A549 (cell line): ENCODE measurements around the gene PCDH8. TPM values are rescaled to one million over a fixed set of nuclear protein-coding genes. Genes with fewer than 3 reads are reported as not detected.

Experiments used
- ATAC-seq, 2 experiments: fragments of 200-7000 bp in 1 of 2; fragments of >200 bp in 1 of 2; cut with Nextera tagmentation in 1 of 2; cut with Tn5 transposase in 1 of 2; 3 replicates each; pipeline versions ENCODE4 v1.8.0 to v1.9.1; 2018 to 2020; ENCODE audit warnings: mild to moderate bottlenecking in 1 of 2, moderate library complexity in 1 of 2
- CTCF ChIA-PET: fragments of 300-600 bp; sonication (Branson Sonifier 250); formaldehyde crosslinking; extraction: SDS; loops from one replicate; lab custom pipeline; 2021; ENCODE audit warnings: antibody characterized with exemption, inconsistent platforms; lab: Yijun Ruan, JAX
- POLR2A ChIA-PET: fragments of 350-600 bp; formaldehyde crosslinking; extraction: SDS; loops from one replicate; lab custom pipeline; 2021; ENCODE audit warnings: antibody characterized with exemption, inconsistent platforms; lab: Yijun Ruan, JAX
- DNase-seq, 2 experiments: peaks; one replicate each; pipeline versions ENCODE4 v3.0.0 to v3.0.0-alpha.2; 2011 to 2016; ENCODE audit warnings: low read depth in 1 of 2, low spot score in 1 of 2
- FAIRE-seq: peaks from 2 replicates; lab custom pipeline; 2011; peaks lifted over from hg19 to GRCh38; lab: Jason Lieb, UNC
- H3K27ac ChIP-seq, 2 experiments: fragments of >200 bp; sonication (Bioruptor Twin); formaldehyde crosslinking; 3 replicates each; pipeline ENCODE4 v1.5.1; 2016 to 2017
- H3K4me1 ChIP-seq: fragments of >200 bp; sonication (Bioruptor Twin); formaldehyde crosslinking; 3 replicates; pipeline ENCODE4 v1.6.1; 2016
- H3K4me2 ChIP-seq: fragments of >200 bp; sonication (Bioruptor Twin); formaldehyde crosslinking; 3 replicates; pipeline ENCODE4 v1.6.1; 2016
- H3K4me3 ChIP-seq: fragments of >200 bp; sonication (Bioruptor Twin); formaldehyde crosslinking; 3 replicates; pipeline ENCODE4 v1.5.1; 2016
- H3K9me3 ChIP-seq: fragments of >200 bp; sonication (Bioruptor Twin); formaldehyde crosslinking; 3 replicates; pipeline ENCODE4 v1.6.1; 2016
- CBX2 ChIP-seq: fragments of 200-600 bp; sonication (generic); IDR thresholded peaks from 2 replicates; pipeline ENCODE4 v1.6.1; 2016; ENCODE audit warnings: low read depth, mild to moderate bottlenecking, borderline replicate concordance
- CBX8 ChIP-seq: fragments of 200-600 bp; sonication (generic); IDR thresholded peaks from 2 replicates; pipeline ENCODE4 v1.6.1; 2016
- CHD4 ChIP-seq: fragments of 200-600 bp; sonication (generic); IDR thresholded peaks from 2 replicates; pipeline ENCODE4 v1.6.1; 2016; ENCODE audit warnings: antibody characterized with exemption, mild to moderate bottlenecking, borderline replicate concordance
- EHMT2 ChIP-seq: fragments of 200-600 bp; sonication (generic); IDR thresholded peaks from 2 replicates; pipeline ENCODE4 v1.6.1; 2016; ENCODE audit warnings: antibody characterized with exemption, low read depth, mild to moderate bottlenecking, moderate library complexity
- EP300 ChIP-seq, 2 experiments: fragments of >200 bp; sonication (Bioruptor Twin); formaldehyde crosslinking; IDR thresholded peaks; 2 replicates in 1 of 2; 3 replicates in 1 of 2; pipeline ENCODE4 v1.6.1; 2016 to 2017
- FOXS1 ChIP-seq: fragments of 250-450 bp; sonication (Bioruptor Pico); IDR thresholded peaks from 2 replicates; pipeline ENCODE4 v1.5.0; 2020; ENCODE audit warnings: mild to moderate bottlenecking, moderate library complexity
- GATA3 ChIP-seq: IDR thresholded peaks from 2 replicates; pipeline ENCODE4 v1.6.1; 2012; ENCODE audit warnings: borderline replicate concordance
- HEYL ChIP-seq: fragments of 250-450 bp; sonication (Bioruptor Pico); IDR thresholded peaks from 2 replicates; pipeline ENCODE4 v1.8.0; 2021; ENCODE audit warnings: mild to moderate bottlenecking, moderate library complexity
- JUNB ChIP-seq: fragments of >200 bp; sonication (Bioruptor Twin); formaldehyde crosslinking; IDR thresholded peaks from 2 replicates; pipeline ENCODE4 v1.6.1; 2016
- NPAS2 ChIP-seq: fragments of 250-450 bp; sonication (Bioruptor Pico); IDR thresholded peaks from 2 replicates; pipeline ENCODE4 v1.8.0; 2022; ENCODE audit warnings: mild to moderate bottlenecking, moderate library complexity, borderline replicate concordance
- POLR2AphosphoS2 ChIP-seq: conservative IDR thresholded peaks from 2 replicates; pipeline ENCODE4 v1.6.1; 2012; ENCODE audit warnings: low read length, improper control_type of control experiment, inconsistent platforms
- RAD21 ChIP-seq, 2 experiments: fragments of >200 bp in 1 of 2; sonication (Bioruptor Twin) in 1 of 2; formaldehyde crosslinking in 1 of 2; IDR thresholded peaks in 1 of 2; conservative IDR thresholded peaks in 1 of 2; 2 replicates in 1 of 2; 3 replicates in 1 of 2; pipeline ENCODE4 v1.6.1; 2012 to 2018; ENCODE audit warnings: inconsistent platforms in 1 of 2
- RFX5 ChIP-seq: fragments of 450-650 bp; IDR thresholded peaks from 2 replicates; pipeline ENCODE4 v1.7.1; 2014; ENCODE audit warnings: antibody characterized with exemption, mild to moderate bottlenecking, moderate library complexity
- SREBF2 ChIP-seq: fragments of 450-650 bp; IDR thresholded peaks from 2 replicates; pipeline ENCODE4 v1.6.1; 2014; ENCODE audit warnings: mild to moderate bottlenecking, moderate library complexity
- WGBS: methylation state at CpG from one replicate; pipeline ENCODE4 v1.1.6; 2017; ENCODE audit errors: missing lambda C conversion rate; 5-methylcytosine and 5-hydroxymethylcytosine counted together
- polyA plus RNA-seq, 4 experiments: library from polyadenylated mRNA; depleted of rRNA in 3 of 4; stranded (reverse); fragments of >200 nt; fragmentation: RNase III in 1 of 4; extraction: RNeasy Plus Mini Kit Qiagen cat#74134 plus additional on column Dnase treatment in 1 of 4; gene quantifications; 2 replicates in 3 of 4; 3 replicates in 1 of 4; pipeline ENCODE4 v1.2.3, GENCODE V29; 2011 to 2017
- TF ChIP-seq, protein P1 (sequence below): fragments of 450-650 bp; IDR thresholded peaks from 2 replicates; pipeline ENCODE4 v1.6.1; 2014; ENCODE audit warnings: antibody characterized with exemption
- TF ChIP-seq, protein P2 (sequence below): fragments of 200-600 bp; sonication (generic); IDR thresholded peaks from 2 replicates; pipeline ENCODE4 v1.6.1; 2016; ENCODE audit warnings: antibody characterized with exemption, mild to moderate bottlenecking, moderate library complexity
- TF ChIP-seq, protein P3 (sequence below): fragments of >200 bp; sonication (Bioruptor Twin); formaldehyde crosslinking; IDR thresholded peaks from 3 replicates; pipeline ENCODE4 v1.5.1; 2016
- TF ChIP-seq, protein P4 (sequence below): fragments of >200 bp; sonication (Bioruptor Twin); formaldehyde crosslinking; IDR thresholded peaks from 3 replicates; pipeline ENCODE4 v1.6.1; 2016

PCDH8 gene
- polyA plus RNA-seq, 2 of the 4 experiments (the other 2 are of a cell fraction), result not detected

DNA sequence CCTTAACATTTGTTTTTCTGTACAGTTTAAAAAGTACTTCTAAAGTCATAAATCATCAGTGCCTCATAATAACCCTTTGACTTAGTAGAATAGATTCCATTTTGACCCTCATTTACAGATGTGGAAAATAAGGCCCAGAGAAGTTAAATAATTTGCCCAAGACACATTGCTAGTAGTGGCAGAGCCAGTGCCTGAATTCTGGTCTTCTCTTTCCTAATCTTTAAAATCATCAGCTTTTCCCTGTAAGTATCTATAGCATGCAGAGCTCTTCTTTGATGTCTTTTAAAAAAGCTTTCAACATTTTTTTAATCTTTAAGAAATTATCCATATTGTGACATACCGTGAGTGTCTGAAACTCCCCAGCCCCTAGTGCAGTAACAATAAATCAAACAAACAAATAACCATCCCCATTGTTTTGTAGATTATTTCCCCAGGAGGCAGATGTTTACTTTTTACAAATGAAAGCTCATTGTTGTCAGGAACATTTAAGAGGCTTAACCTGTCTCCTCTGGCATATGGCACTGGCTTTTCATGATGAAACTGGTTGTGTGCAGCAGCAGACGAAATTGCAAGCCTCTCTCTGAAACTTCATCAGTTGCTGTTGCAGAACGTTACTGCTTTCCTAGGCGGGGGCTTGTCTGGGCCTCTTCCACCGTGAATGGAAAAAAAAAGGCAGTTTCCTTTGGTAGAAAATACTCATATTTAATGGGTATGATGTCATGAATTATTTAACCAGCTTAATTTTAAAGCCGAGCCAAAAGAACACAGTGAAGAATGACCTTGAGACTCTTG lies 31.7 kb upstream of the PCDH8 start:
- Histone ChIP-seq H3K27ac (no peak overlapping the region), H3K4me1 (no peaks in the 10 kb centered on the region), H3K4me3 (no peak overlapping the region), H3K9me3 (no peaks in the 10 kb centered on the region), H3K4me2 (no peak overlapping the region)
- WGBS, result 13% methylated on average over 4 of the region's 6 CpGs
- DNase-seq (no peak), ATAC-seq (no peak), FAIRE-seq (no peak)
- CTCF ChIA-PET, result interaction anchor here (1.1 kb wide), 1 partner anchor 28 kb away, joined by 3 read pairs; no protein-coding TSS in a partner anchor
- POLR2A ChIA-PET, result no interaction called here
- no peak for TF ChIP-seq GATA3
- no peak for TF ChIP-seq RAD21 (conservative IDR thresholded peaks at IDR 0.05 in 1 of 2, IDR thresholded peaks at IDR 0.05 in 1 of 2)
- no peak for TF ChIP-seq FOXS1 (CRISPR knock-in tag)
- no peak for TF ChIP-seq CHD4
- TF ChIP-seq NPAS2 (CRISPR knock-in tag), result no peak
- TF ChIP-seq, protein P1, sequence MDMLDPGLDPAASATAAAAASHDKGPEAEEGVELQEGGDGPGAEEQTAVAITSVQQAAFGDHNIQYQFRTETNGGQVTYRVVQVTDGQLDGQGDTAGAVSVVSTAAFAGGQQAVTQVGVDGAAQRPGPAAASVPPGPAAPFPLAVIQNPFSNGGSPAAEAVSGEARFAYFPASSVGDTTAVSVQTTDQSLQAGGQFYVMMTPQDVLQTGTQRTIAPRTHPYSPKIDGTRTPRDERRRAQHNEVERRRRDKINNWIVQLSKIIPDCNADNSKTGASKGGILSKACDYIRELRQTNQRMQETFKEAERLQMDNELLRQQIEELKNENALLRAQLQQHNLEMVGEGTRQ, result no peak
- TF ChIP-seq SREBF2, result no peak
- TF ChIP-seq CBX2, result no peak
- TF ChIP-seq, protein P2, sequence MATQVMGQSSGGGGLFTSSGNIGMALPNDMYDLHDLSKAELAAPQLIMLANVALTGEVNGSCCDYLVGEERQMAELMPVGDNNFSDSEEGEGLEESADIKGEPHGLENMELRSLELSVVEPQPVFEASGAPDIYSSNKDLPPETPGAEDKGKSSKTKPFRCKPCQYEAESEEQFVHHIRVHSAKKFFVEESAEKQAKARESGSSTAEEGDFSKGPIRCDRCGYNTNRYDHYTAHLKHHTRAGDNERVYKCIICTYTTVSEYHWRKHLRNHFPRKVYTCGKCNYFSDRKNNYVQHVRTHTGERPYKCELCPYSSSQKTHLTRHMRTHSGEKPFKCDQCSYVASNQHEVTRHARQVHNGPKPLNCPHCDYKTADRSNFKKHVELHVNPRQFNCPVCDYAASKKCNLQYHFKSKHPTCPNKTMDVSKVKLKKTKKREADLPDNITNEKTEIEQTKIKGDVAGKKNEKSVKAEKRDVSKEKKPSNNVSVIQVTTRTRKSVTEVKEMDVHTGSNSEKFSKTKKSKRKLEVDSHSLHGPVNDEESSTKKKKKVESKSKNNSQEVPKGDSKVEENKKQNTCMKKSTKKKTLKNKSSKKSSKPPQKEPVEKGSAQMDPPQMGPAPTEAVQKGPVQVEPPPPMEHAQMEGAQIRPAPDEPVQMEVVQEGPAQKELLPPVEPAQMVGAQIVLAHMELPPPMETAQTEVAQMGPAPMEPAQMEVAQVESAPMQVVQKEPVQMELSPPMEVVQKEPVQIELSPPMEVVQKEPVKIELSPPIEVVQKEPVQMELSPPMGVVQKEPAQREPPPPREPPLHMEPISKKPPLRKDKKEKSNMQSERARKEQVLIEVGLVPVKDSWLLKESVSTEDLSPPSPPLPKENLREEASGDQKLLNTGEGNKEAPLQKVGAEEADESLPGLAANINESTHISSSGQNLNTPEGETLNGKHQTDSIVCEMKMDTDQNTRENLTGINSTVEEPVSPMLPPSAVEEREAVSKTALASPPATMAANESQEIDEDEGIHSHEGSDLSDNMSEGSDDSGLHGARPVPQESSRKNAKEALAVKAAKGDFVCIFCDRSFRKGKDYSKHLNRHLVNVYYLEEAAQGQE, result no peak
- no peak for TF ChIP-seq EHMT2
- no peak for TF ChIP-seq CBX8
- TF ChIP-seq RFX5, result no peak
- TF ChIP-seq, protein P3, sequence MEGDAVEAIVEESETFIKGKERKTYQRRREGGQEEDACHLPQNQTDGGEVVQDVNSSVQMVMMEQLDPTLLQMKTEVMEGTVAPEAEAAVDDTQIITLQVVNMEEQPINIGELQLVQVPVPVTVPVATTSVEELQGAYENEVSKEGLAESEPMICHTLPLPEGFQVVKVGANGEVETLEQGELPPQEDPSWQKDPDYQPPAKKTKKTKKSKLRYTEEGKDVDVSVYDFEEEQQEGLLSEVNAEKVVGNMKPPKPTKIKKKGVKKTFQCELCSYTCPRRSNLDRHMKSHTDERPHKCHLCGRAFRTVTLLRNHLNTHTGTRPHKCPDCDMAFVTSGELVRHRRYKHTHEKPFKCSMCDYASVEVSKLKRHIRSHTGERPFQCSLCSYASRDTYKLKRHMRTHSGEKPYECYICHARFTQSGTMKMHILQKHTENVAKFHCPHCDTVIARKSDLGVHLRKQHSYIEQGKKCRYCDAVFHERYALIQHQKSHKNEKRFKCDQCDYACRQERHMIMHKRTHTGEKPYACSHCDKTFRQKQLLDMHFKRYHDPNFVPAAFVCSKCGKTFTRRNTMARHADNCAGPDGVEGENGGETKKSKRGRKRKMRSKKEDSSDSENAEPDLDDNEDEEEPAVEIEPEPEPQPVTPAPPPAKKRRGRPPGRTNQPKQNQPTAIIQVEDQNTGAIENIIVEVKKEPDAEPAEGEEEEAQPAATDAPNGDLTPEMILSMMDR, result no peak
- no peak for TF ChIP-seq HEYL
- no peak for TF ChIP-seq POLR2AphosphoS2

DNA sequence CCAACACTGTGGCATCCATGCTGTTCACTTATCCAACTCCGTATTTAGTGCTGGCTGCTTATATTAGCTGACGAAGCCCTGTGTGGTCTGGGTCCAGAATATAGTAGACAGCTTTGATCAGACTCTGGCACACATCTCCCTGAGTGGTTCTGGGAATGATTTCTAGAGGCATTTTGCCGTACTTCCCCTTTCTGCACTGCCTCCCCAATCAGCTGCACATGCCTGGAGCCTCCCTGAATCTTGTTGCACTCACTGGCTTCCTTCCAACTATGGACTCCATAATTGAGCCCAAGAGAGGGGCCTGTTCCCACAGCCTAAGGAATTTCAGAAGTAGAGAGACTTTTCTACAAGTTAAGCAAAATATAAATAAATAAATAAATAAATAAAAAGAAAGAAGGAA lies 30.4 kb upstream of the PCDH8 start:
- no peak for ATAC-seq
- TF ChIP-seq JUNB (no peak), EP300 (IDR thresholded peaks at IDR 0.05) (no peak)
- TF ChIP-seq, protein P4, sequence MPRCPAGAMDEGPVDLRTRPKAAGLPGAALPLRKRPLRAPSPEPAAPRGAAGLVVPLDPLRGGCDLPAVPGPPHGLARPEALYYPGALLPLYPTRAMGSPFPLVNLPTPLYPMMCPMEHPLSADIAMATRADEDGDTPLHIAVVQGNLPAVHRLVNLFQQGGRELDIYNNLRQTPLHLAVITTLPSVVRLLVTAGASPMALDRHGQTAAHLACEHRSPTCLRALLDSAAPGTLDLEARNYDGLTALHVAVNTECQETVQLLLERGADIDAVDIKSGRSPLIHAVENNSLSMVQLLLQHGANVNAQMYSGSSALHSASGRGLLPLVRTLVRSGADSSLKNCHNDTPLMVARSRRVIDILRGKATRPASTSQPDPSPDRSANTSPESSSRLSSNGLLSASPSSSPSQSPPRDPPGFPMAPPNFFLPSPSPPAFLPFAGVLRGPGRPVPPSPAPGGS, result no peak
- no peak overlapping the region for H3K4me2 ChIP-seq

More for the DNA sequence above, 30.4 kb upstream of the PCDH8 start:
- no peak overlapping the region for H3K27ac ChIP-seq
- no peak for DNase-seq
- no peak overlapping the region for H3K4me3 ChIP-seq
- H3K9me3 ChIP-seq, result no peaks in the 10 kb centered on the region
- CTCF ChIA-PET, result no interaction called here
- POLR2A ChIA-PET, result no interaction called here
- H3K4me1 ChIP-seq, result no peaks in the 10 kb centered on the region
- 13% methylated on average over 3 of the region's 3 CpGs for WGBS
- FAIRE-seq, result no peak
